ENCODE data around the gene FBN2. TPM values are rescaled to one million over a fixed set of nuclear protein-coding genes. Genes with fewer than 3 reads are reported as not detected.

Gene FBN2
- total and polyA plus RNA-seq, 2 donors (not counting 1 experiment from before 2014, with no cell fraction given), result 43.1 to 80.1 TPM

GRCh38 chr5:128378196-128378595, 159.8 kb downstream of the FBN2 start:
- H3K4me1 ChIP-seq (ENCODE audit: control insufficient read depth, extremely low read depth, insufficient read depth, low read length), result no peaks in the 10 kb centered on the region
- H4K20me1 ChIP-seq (ENCODE audit: control insufficient read depth, extremely low read depth, insufficient read depth, low read length), result no peaks in the 10 kb centered on the region
- no peaks in the 10 kb centered on the region for H3K9me3 ChIP-seq (ENCODE audit: control insufficient read depth, insufficient read depth, low read depth, low read length)
- H3K27me3 ChIP-seq (ENCODE audit: control insufficient read depth, insufficient read depth, low read length), result no peaks in the 10 kb centered on the region
- H3K79me2 ChIP-seq (ENCODE audit: control insufficient read depth, insufficient read depth, low read length), result no peaks in the 10 kb centered on the region
- H3K9ac ChIP-seq (ENCODE audit: insufficient read depth, low read length), result no peak overlapping the region
- TF ChIP-seq EZH2 (IDR thresholded peaks at IDR 0.05; ENCODE audit: low read length, missing control alignments) (no peak), CTCF (conservative IDR thresholded peaks at IDR 0.05 in 1 of 2, IDR thresholded peaks at IDR 0.05 in 1 of 2; ENCODE audit: low read depth in 1 of 2, low read length in 2 of 2) (no peak)
- H3K4me2 ChIP-seq (ENCODE audit: extremely low read depth, insufficient read depth, low read length), result no peak overlapping the region
- no peak overlapping the region for H3K4me3 ChIP-seq (replicated peaks in 1 of 4; ENCODE audit: control extremely low read depth in 1 of 4, insufficient read depth in 1 of 4, low read depth in 3 of 4, low read length in 4 of 4)
- no peak overlapping the region for H3K27ac ChIP-seq (ENCODE audit: insufficient read depth, low read length)
- no peak overlapping the region for H2AFZ ChIP-seq (ENCODE audit: low read length)
- H3K36me3 ChIP-seq (ENCODE audit: control insufficient read depth, insufficient read depth, low read length), result no peaks in the 10 kb centered on the region
- peak in 1 of 2 donors; percentile 80 for DNase-seq (ENCODE audit: low read depth in 2 of 2)

DNA sequence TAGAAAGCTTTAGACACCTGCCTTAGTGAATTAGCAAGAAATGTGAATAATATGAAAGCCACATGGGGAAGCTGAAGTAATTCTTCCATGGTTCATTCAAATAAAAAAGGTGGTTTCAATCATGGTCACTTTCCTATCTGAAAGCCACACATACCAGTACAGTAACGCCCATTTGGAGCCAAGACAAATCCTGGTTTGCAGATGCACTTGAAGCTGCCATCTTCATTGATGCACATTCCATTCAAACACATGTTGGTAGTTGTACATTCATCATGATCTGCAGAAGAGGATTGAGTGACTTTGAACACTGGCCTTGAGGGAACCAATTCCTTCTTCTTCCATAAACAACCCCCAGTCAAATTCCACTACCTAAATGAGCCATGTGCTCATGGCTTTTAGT, 161.5 kb downstream of the FBN2 start:
- Histone ChIP-seq H3K27ac (ENCODE audit: insufficient read depth, low read length) (no peak overlapping the region), H3K27me3 (ENCODE audit: control insufficient read depth, insufficient read depth, low read length) (no peaks in the 10 kb centered on the region), H3K9ac (ENCODE audit: insufficient read depth, low read length) (no peak overlapping the region), H4K20me1 (ENCODE audit: control insufficient read depth, extremely low read depth, insufficient read depth, low read length) (no peaks in the 10 kb centered on the region), H3K4me3 (replicated peaks in 1 of 4; ENCODE audit: control extremely low read depth in 1 of 4, insufficient read depth in 1 of 4, low read depth in 3 of 4, low read length in 4 of 4) (no peak overlapping the region), H3K36me3 (ENCODE audit: control insufficient read depth, insufficient read depth, low read length) (no peaks in the 10 kb centered on the region), H3K4me1 (ENCODE audit: control insufficient read depth, extremely low read depth, insufficient read depth, low read length) (no peaks in the 10 kb centered on the region), H2AFZ (ENCODE audit: low read length) (no peak overlapping the region), H3K4me2 (ENCODE audit: extremely low read depth, insufficient read depth, low read length) (no peak overlapping the region), H3K79me2 (ENCODE audit: control insufficient read depth, insufficient read depth, low read length) (no peaks in the 10 kb centered on the region), H3K9me3 (ENCODE audit: control insufficient read depth, insufficient read depth, low read depth, low read length) (no peaks in the 10 kb centered on the region)
- no peak for TF ChIP-seq EZH2 (IDR thresholded peaks at IDR 0.05; ENCODE audit: low read length, missing control alignments)
- no peak for TF ChIP-seq CTCF (conservative IDR thresholded peaks at IDR 0.05 in 1 of 2, IDR thresholded peaks at IDR 0.05 in 1 of 2; ENCODE audit: low read depth in 1 of 2, low read length in 2 of 2)
- DNase-seq (ENCODE audit: low read depth in 2 of 2), result peak in 1 of 2 donors; percentile 56

GRCh38 chr5:128366147-128366546, 171.9 kb downstream of the FBN2 start:
- Histone ChIP-seq H4K20me1 (ENCODE audit: control insufficient read depth, extremely low read depth, insufficient read depth, low read length) (no peaks in the 10 kb centered on the region), H3K9me3 (ENCODE audit: control insufficient read depth, insufficient read depth, low read depth, low read length) (no peaks in the 10 kb centered on the region), H3K4me3 (replicated peaks in 1 of 4; ENCODE audit: control extremely low read depth in 1 of 4, insufficient read depth in 1 of 4, low read depth in 3 of 4, low read length in 4 of 4) (no peak overlapping the region), H3K4me1 (ENCODE audit: control insufficient read depth, extremely low read depth, insufficient read depth, low read length) (no peaks in the 10 kb centered on the region), H3K36me3 (ENCODE audit: control insufficient read depth, insufficient read depth, low read length) (no peaks in the 10 kb centered on the region), H3K9ac (ENCODE audit: insufficient read depth, low read length) (no peak overlapping the region), H3K27ac (ENCODE audit: insufficient read depth, low read length) (no peak overlapping the region), H3K79me2 (ENCODE audit: control insufficient read depth, insufficient read depth, low read length) (no peaks in the 10 kb centered on the region), H3K27me3 (ENCODE audit: control insufficient read depth, insufficient read depth, low read length) (no peaks in the 10 kb centered on the region), H3K4me2 (ENCODE audit: extremely low read depth, insufficient read depth, low read length) (no peak overlapping the region), H2AFZ (ENCODE audit: low read length) (no peak overlapping the region)
- no peak for TF ChIP-seq CTCF (conservative IDR thresholded peaks at IDR 0.05 in 1 of 2, IDR thresholded peaks at IDR 0.05 in 1 of 2; ENCODE audit: low read depth in 1 of 2, low read length in 2 of 2)
- no peak for TF ChIP-seq EZH2 (IDR thresholded peaks at IDR 0.05; ENCODE audit: low read length, missing control alignments)
- no peak for DNase-seq (ENCODE audit: low read depth in 2 of 2)

All from fibroblast of lung (primary cell).